Measurements from ENCODE around the gene FNDC11.

GRCh38 chr20:63586797-63587196 lies 32.8 kb downstream of the FNDC11 start:
- TF ChIP-seq, protein P1, sequence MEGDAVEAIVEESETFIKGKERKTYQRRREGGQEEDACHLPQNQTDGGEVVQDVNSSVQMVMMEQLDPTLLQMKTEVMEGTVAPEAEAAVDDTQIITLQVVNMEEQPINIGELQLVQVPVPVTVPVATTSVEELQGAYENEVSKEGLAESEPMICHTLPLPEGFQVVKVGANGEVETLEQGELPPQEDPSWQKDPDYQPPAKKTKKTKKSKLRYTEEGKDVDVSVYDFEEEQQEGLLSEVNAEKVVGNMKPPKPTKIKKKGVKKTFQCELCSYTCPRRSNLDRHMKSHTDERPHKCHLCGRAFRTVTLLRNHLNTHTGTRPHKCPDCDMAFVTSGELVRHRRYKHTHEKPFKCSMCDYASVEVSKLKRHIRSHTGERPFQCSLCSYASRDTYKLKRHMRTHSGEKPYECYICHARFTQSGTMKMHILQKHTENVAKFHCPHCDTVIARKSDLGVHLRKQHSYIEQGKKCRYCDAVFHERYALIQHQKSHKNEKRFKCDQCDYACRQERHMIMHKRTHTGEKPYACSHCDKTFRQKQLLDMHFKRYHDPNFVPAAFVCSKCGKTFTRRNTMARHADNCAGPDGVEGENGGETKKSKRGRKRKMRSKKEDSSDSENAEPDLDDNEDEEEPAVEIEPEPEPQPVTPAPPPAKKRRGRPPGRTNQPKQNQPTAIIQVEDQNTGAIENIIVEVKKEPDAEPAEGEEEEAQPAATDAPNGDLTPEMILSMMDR (IDR thresholded peaks at IDR 0.05), result no peak
- TF ChIP-seq POLR2A (IDR thresholded peaks at IDR 0.05), result no peak
